Right lobe of liver (tissue), 6 donors: Measurements from ENCODE around the gene TUBGCP5. TPM values are rescaled to one million over a fixed set of nuclear protein-coding genes. Genes with fewer than 3 reads are reported as not detected.
"Not testable (repeated sequence)": the region's sequence is repeated elsewhere in the genome, so short reads cannot be mapped to it uniquely, and the experiment has no call there.

Source experiments
- ATAC-seq, 4 donors: fragments of 200-7000 bp; cut with Tn5 transposase; one replicate each; pipeline ENCODE4 v1.9.1; 2020; ENCODE audit warnings: mild to moderate bottlenecking in 4 of 4, moderate library complexity in 4 of 4
- DNase-seq, 3 donors: peaks; one replicate each; pipeline ENCODE4 v3.0.0-alpha.2; 2020
- H3K27ac ChIP-seq, 3 donors: fragments of 200-600 bp; one replicate each; pipeline ENCODE4 v1.8.0; 2022
- H3K27me3 ChIP-seq, 2 donors: fragments of 200-600 bp; one replicate each; pipeline ENCODE4 v1.8.0; 2022
- H3K36me3 ChIP-seq, 4 donors: fragments of 200-600 bp; sonication (generic) in 1 of 4; one replicate each; pipeline versions ENCODE4 v1.5.1 to v1.8.0; 2017 to 2022; ENCODE audit warnings: control low read depth in 1 of 4
- H3K4me1 ChIP-seq, 4 donors: fragments of 200-600 bp; sonication (generic) in 1 of 4; one replicate each; pipeline versions ENCODE4 v1.5.1 to v1.8.0; 2017 to 2022; ENCODE audit warnings: control low read depth in 1 of 4
- H3K4me3 ChIP-seq, 3 donors: fragments of 200-600 bp; one replicate each; pipeline ENCODE4 v1.8.0; 2022
- H3K9me3 ChIP-seq, 4 donors: fragments of 200-600 bp; sonication (generic) in 1 of 4; one replicate each; pipeline versions ENCODE4 v1.5.1 to v1.8.0; 2017 to 2022; ENCODE audit warnings: control low read depth in 1 of 4
- POLR2A ChIP-seq: fragments of 450-650 bp; IDR thresholded peaks from one replicate; pipeline ENCODE4 v1.6.1; 2017; ENCODE audit warnings: antibody characterized with exemption, mild to moderate bottlenecking
- WGBS: methylation state at CpG from one replicate; pipeline ENCODE4 v1.1.6; 2018; ENCODE audit warnings: low coverage, low lambda C conversion rate; ENCODE audit not compliant: insufficient coverage; ENCODE audit errors: missing lambda C conversion rate; 5-methylcytosine and 5-hydroxymethylcytosine counted together
- intact Hi-C, 2 donors: fragments of 100-400 bp; cut with DNase I; formaldehyde crosslinking; loops; one replicate each; pipeline versions ENCODE4 v1.11.2 to v1.14.1; 2022
- long read RNA-seq: library from polyadenylated mRNA; unstranded; transcript quantifications from one replicate; pipeline ENCODE4 v2.0.0, GENCODE V29; 2019
- total RNA-seq, 6 experiments: library from RNA; depleted of rRNA in 2 of 6; stranded (reverse); fragments of >200 nt in 2 of 6; fragmentation: NEBNext Ultra II Directional in 3 of 6; extraction: Animal tissue kit (Norgen Biotek cat#: 25700) in 3 of 6; gene quantifications; one replicate each; pipeline versions ENCODE4 v1.1.0 to v1.2.4, GENCODE V29; 2016 to 2023
- TF ChIP-seq, protein P1 (sequence below), 4 donors: fragments of 200-600 bp in 3 of 4; fragments of 450-650 bp in 1 of 4; IDR thresholded peaks; one replicate each; pipeline versions ENCODE4 v1.5.1 to v1.8.0; 2016 to 2022; ENCODE audit warnings: antibody characterized with exemption in 4 of 4, mild to moderate bottlenecking in 2 of 4
- donor health status: DM: no; HTN: yes; CAD: no.
- donor health status: DM: no; HTN: no; CAD: no.
- donor health status: DM: no; HTN: no; CAD: no.
- donor health status: DM: no; HTN: yes; CAD: no.
- donor health status: DM: no; HTN: yes; CAD: no.

TUBGCP5 gene
- total RNA-seq: 10 to 100 TPM in 3 of 6 experiments, 1 to 10 TPM in 3; 7.1 to 15.6 (median 11.0) TPM
- long read RNA-seq, partial matches to known transcripts: 2 of 3 reads
- long read RNA-seq, other reads (novel, unspliced or antisense): 1 of 3 reads

DNA sequence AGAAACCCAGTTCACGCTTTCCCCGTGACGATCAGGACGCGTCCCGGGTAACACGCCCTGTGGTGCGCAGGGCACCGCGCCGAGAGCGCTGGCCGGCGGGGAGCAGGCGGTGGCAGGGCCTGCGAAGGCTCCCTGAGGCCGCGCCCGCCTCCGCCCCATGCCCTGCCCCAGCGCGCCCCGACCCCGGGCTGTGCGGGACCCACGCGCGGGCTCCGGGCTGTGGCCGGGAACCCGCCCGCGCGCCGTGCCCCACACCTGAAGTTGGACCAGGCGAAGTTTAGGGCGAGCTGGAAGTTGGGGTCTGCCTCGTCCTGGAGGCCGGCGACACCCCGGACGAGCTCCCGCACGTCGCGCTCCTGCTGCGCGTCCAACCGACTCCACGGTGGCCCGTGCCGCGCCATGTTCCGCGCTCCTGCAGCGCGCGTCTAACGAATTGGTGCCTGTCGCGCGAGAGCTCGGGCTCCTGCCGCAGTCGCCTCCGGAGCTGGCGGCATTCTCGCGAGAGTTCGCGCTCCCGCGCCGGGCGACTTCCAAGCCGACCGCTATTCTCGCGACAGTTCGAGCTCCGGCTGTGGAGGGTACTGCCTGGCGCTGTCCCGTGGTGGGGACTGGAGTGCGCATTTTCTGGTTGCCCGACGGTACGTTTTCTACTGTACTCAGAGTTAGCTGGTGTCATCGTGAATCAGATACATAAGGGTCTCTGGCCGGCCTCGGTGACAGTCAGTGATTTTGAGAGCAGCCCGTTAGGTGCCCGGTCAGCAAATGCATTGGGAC is at the start of gene TUBGCP5:
TUBGCP5 (minus strand) TSS at position 427 of the 774 bp plus-strand sequence; CDS start at position 401, 26 bp downstream.
- Histone ChIP-seq H3K9me3 (no peaks in the 10 kb centered on the region), H3K36me3 (no peaks in the 10 kb centered on the region), H3K4me1 (peaks cover 0 to 8% (median 0%) of the 10 kb centered on the region in 4 donors), H3K27me3 (no peaks in the 10 kb centered on the region), H3K4me3 (peak within 1 kb of the TSS; percentile 58 to 83 (median 60)), H3K27ac (peak within 1 kb of the TSS; percentile 19 to 72 (median 55))
- peak; percentile 97 to 98 (median 97) for DNase-seq
- TF ChIP-seq, protein P1, sequence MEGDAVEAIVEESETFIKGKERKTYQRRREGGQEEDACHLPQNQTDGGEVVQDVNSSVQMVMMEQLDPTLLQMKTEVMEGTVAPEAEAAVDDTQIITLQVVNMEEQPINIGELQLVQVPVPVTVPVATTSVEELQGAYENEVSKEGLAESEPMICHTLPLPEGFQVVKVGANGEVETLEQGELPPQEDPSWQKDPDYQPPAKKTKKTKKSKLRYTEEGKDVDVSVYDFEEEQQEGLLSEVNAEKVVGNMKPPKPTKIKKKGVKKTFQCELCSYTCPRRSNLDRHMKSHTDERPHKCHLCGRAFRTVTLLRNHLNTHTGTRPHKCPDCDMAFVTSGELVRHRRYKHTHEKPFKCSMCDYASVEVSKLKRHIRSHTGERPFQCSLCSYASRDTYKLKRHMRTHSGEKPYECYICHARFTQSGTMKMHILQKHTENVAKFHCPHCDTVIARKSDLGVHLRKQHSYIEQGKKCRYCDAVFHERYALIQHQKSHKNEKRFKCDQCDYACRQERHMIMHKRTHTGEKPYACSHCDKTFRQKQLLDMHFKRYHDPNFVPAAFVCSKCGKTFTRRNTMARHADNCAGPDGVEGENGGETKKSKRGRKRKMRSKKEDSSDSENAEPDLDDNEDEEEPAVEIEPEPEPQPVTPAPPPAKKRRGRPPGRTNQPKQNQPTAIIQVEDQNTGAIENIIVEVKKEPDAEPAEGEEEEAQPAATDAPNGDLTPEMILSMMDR (IDR thresholded peaks at IDR 0.05): peak; percentile 9 to 56 (median 22)
- peak; percentile 91 for TF ChIP-seq POLR2A
- 0% methylated on average over 3 of the region's 92 CpGs for WGBS
- intact Hi-C loops: no loop called here
- peak; percentile 95 to 97 (median 96) for ATAC-seq

DNA sequence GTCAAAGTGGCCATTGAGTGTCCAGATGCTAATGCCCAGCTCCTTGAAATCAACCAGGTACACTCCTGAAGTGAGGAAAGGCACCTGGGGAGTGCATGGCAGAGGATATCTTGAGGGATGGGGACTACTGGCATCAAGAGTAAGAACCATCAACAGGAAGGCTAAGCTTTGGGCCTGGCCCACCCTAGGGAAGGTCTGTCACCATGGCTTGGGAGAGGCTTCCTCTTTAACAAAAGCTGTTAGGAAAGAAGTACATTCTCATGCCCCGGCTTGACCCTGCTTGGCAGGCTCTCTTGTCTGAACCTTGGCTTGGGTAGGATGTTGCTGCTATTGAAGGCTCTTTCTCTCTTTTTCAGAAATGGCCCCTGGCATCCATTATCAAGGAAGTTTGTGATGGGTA is 43.7 kb upstream of the TUBGCP5 start:
- TF ChIP-seq POLR2A: no peak
- TF ChIP-seq, protein P1 (IDR thresholded peaks at IDR 0.05): no peak
- Histone ChIP-seq H3K9me3 (no peaks in the 10 kb centered on the region), H3K36me3 (no peaks in the 10 kb centered on the region), H3K27ac (no peak overlapping the region), H3K27me3 (no peaks in the 10 kb centered on the region), H3K4me1 (no peaks in the 10 kb centered on the region), H3K4me3 (no peak overlapping the region)
- intact Hi-C loops: no loop called here
- ATAC-seq (no peak), DNase-seq (no peak)
- 80% methylated on average over 1 of the region's 1 CpG for WGBS

DNA sequence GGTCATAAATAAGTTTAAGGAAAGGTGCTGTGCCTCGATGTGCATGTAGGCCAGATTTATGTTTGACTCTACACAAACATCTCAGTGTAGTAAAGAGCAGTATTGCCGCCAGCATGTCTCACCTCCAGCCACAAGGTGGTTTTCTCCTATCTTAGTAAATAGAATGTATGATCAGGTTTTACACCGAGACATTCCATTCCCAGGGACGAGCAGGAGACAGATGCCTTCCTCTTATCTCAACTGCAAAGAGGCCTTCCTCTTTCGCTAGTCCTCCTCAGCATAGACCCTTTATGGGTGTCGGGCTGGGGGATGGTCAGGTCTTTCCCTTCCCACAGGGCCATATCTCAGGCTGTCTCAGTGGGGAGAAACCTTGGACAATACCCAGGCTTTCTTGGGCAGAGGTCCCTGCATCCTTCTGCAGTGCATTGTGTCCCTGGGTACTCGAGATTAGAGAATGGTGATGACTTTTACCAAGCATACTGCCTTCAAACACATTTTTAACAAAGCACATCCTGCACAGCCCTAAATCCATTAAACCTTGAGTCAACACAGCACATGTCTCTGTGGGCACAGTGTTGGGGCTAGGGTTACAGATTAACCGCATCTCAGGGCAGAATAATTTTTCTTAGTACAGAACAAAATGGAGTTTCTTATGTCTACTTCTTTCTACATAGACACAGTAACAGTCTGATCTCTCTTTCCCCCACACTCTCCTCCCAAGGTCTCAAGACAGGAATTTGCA is 42.8 kb upstream of the TUBGCP5 start:
- not testable (repeated sequence) for H3K9me3 ChIP-seq
- 57% methylated on average over 8 of the region's 8 CpGs for WGBS

DNA sequence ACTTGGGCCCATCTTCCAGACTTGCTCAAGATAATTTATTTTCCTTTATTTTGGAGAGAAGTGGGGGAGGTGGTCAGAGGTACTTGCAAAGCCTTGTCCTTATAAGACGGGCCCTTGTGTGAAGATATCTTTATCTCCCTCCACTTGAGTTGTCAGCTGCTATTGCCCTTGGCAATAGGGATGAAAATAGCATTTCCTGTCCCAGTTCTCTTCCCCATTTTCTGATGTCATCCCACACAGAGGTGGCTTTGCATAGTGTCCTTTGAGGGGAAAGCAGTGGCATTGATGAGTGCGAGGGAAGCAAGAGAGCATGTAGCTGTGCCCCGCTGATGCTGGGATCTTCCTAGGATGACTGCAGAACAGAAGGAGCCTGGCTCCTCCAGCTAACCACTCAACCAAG is 41.9 kb upstream of the TUBGCP5 start:
- ATAC-seq (no peak), DNase-seq (no peak)
- intact Hi-C loops: no loop called here
- H3K36me3 ChIP-seq: no peaks in the 10 kb centered on the region
- no peaks in the 10 kb centered on the region for H3K27me3 ChIP-seq
- no peak overlapping the region for H3K4me3 ChIP-seq
- H3K27ac ChIP-seq: no peak overlapping the region
- no peaks in the 10 kb centered on the region for H3K9me3 ChIP-seq
- TF ChIP-seq, protein P1 (IDR thresholded peaks at IDR 0.05): no peak
- TF ChIP-seq POLR2A: no peak
- no peaks in the 10 kb centered on the region for H3K4me1 ChIP-seq
- WGBS: 50% methylated on average over 2 of the region's 3 CpGs

More for the DNA sequence above, 42.8 kb upstream of the TUBGCP5 start:
- H3K27me3 ChIP-seq, DNase-seq, intact Hi-C loops, H3K36me3 ChIP-seq, ATAC-seq, H3K27ac ChIP-seq, H3K4me3 ChIP-seq, H3K4me1 ChIP-seq: not testable (repeated sequence)

DNA sequence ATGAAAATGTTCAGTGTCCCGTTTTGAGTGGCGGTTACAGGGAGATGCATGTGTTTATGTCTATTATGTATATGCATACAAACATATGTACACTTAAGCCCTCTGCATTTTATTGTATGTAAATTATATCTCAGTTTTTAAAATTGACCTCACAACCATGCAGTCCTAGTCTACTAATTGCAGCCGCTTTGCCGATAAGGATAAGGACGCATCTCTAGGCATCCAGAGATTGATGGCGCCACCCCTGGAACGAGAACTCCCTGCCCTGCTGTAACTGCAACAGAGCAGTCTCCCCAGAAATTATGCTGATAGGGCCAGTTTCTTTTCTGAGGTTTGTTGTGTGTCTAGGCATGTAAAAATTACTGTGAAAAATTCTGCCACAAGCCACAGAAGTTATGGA is 40.4 kb upstream of the TUBGCP5 start:
- intact Hi-C loops: no loop called here
- WGBS: 44% methylated on average over 4 of the region's 7 CpGs
- DNase-seq: no peak
- ATAC-seq: no peak
- no peaks in the 10 kb centered on the region for H3K9me3 ChIP-seq
- TF ChIP-seq, protein P1 (IDR thresholded peaks at IDR 0.05): no peak
- no peak for TF ChIP-seq POLR2A
- H3K27me3 ChIP-seq: no peaks in the 10 kb centered on the region
- H3K27ac ChIP-seq: no peak overlapping the region
- H3K36me3 ChIP-seq: no peaks in the 10 kb centered on the region
- no peaks in the 10 kb centered on the region for H3K4me1 ChIP-seq
- no peak overlapping the region for H3K4me3 ChIP-seq
